Large intestine (tissue), 3 donors: ENCODE data around the gene TECPR2. TPM values are rescaled to one million over a fixed set of nuclear protein-coding genes. Genes with fewer than 3 reads are reported as not detected.

Experiments used
- DNase-seq, 2 donors: peaks; one replicate each; pipeline versions ENCODE4 v3.0.0 to v3.0.0-alpha.2; 2013
- H3K27ac ChIP-seq: one replicate; pipeline ENCODE4 v1.5.1; 2013; ENCODE audit warnings: low read length
- H3K27me3 ChIP-seq: 2 replicates; pipeline ENCODE4 v1.6.1; 2013; ENCODE audit warnings: low read length; ENCODE audit not compliant: control insufficient read depth, insufficient read depth
- H3K36me3 ChIP-seq: 2 replicates; pipeline ENCODE4 v1.6.1; 2013; ENCODE audit warnings: low read length; ENCODE audit not compliant: control insufficient read depth, insufficient read depth
- H3K4me1 ChIP-seq: one replicate; pipeline ENCODE4 v1.6.1; 2013; ENCODE audit warnings: low read length; ENCODE audit not compliant: control insufficient read depth, insufficient read depth
- H3K4me3 ChIP-seq: one replicate; pipeline ENCODE4 v1.5.1; 2013; ENCODE audit warnings: low read length
- H3K9me3 ChIP-seq: one replicate; pipeline ENCODE4 v1.6.1; 2013; ENCODE audit warnings: mild to moderate bottlenecking, low read depth, low read length, moderate library complexity; ENCODE audit not compliant: control insufficient read depth
- WGBS: methylation state at CpG from one replicate; pipeline ENCODE4 v1.1.5; 2013; ENCODE audit warnings: low lambda C conversion rate; ENCODE audit not compliant: insufficient coverage; 5-methylcytosine and 5-hydroxymethylcytosine counted together
- polyA plus RNA-seq: library from polyadenylated mRNA; unstranded; fragments of 120-200 nt; gene quantifications from one replicate; pipeline ENCODE4 v1.2.1, GENCODE V29; 2013

TECPR2 gene
- polyA plus RNA-seq, 1 donor: 10.6 TPM

DNA sequence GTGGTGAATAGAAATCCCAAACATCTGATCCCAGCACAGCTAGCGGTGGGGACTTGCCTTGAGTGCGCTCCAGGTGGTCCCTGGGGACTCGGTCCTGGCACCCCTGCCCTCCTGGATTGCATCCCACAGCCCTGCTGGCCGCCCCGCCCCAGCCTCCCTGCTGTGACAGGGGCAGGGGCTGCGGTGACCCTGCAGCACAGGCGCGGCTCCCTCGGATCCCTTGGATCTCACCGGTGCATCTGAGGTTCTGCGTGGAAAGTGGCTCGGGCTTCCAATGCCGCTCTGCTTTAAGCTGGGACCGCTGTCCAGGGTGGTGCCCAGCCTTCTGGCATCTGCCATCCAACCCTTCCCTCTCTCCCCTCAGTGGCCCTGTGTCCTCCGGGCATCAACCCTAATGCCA lies 130.8 kb downstream of the TECPR2 start:
- DNase-seq: no peak
- H3K36me3 ChIP-seq: peaks cover 17% of the 10 kb centered on the region
- no CpG with 5 or more reads among the region's 15 CpGs for WGBS

GRCh38 chr14:102495491-102496330 lies 133.0 kb downstream of the TECPR2 start:
- no peak for DNase-seq
- WGBS: no CpG with 5 or more reads among the region's 26 CpGs
- Histone ChIP-seq H3K4me1 (peaks cover 6% of the 10 kb centered on the region), H3K4me3 (no peak overlapping the region), H3K9me3 (peaks cover 3% of the 10 kb centered on the region), H3K36me3 (peaks cover 33% of the 10 kb centered on the region), H3K27me3 (no peaks in the 10 kb centered on the region), H3K27ac (no peak overlapping the region)

More for the DNA sequence above, 130.8 kb downstream of the TECPR2 start:
- H3K4me1 ChIP-seq: peaks cover 6% of the 10 kb centered on the region
- no peak overlapping the region for H3K27ac ChIP-seq
- H3K27me3 ChIP-seq: no peaks in the 10 kb centered on the region
- peaks cover 3% of the 10 kb centered on the region for H3K9me3 ChIP-seq
- H3K4me3 ChIP-seq: no peak overlapping the region

DNA sequence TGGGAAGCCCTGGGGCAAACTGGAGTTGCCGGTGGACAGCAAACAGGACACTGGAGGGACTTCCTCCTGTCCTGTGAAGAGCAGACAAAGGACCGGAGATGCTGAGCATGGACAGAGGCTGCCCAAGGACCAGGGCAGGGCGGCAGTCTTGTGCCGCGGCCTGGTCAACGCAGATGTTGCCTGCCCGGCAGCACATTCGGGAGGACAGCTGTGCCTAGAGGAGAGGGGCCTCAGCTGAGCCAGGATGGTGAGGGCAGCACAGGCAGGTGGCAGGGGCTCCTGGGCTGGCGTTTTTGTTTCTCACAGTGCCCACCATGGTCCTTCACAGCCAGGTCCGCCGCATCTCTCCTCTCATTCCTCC lies 133.6 kb downstream of the TECPR2 start:
- WGBS: no CpG with 5 or more reads among the region's 11 CpGs
- no peak for DNase-seq
- Histone ChIP-seq H3K27ac (no peak overlapping the region), H3K4me3 (no peak overlapping the region), H3K9me3 (peaks cover 3% of the 10 kb centered on the region), H3K27me3 (no peaks in the 10 kb centered on the region), H3K4me1 (peaks cover 6% of the 10 kb centered on the region), H3K36me3 (peaks cover 36% of the 10 kb centered on the region)

DNA sequence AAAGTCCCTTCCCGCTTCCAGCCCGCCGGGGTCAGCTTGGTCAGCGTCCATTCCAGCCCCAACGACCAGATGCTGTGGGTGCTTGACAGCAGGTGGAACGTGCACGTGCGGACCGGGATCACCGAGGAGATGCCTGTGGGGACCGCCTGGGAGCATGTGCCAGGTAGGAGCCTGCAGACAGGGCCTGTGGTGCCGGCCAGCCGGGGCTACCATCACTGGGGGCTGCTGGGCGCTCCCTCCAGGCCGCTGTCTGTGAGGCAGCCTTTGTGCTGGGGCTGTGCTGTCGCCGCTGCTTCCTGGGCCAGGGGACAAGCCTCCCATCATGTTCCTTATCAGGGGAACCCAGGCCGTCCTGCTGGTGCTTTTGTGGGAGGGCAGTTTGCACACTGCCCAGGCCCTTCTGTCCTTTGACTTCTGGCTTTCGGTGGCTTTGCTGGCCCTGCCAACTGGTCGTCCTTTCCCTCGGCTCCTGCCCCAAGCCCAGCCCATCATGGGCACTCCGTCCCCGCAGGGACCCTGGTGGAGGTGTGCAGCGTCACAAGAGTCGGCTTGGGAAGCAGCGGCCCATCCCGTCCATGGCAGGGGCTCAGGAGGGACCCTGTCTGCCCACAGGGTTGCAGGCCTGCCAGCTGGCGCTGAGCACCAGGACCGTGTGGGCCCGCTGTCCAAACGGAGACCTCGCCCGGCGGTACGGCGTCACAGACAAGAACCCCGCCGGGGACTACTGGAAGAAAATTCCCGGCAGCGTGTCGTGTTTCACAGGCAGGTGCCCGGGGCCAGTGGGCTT lies 134.4 kb downstream of the TECPR2 start:
- Histone ChIP-seq H3K4me1 (peaks cover 6% of the 10 kb centered on the region), H3K9me3 (peaks cover 3% of the 10 kb centered on the region), H3K4me3 (no peak overlapping the region), H3K27me3 (no peaks in the 10 kb centered on the region), H3K36me3 (peaks cover 36% of the 10 kb centered on the region), H3K27ac (no peak overlapping the region)
- DNase-seq: no peak
- WGBS: no CpG with 5 or more reads among the region's 42 CpGs

DNA sequence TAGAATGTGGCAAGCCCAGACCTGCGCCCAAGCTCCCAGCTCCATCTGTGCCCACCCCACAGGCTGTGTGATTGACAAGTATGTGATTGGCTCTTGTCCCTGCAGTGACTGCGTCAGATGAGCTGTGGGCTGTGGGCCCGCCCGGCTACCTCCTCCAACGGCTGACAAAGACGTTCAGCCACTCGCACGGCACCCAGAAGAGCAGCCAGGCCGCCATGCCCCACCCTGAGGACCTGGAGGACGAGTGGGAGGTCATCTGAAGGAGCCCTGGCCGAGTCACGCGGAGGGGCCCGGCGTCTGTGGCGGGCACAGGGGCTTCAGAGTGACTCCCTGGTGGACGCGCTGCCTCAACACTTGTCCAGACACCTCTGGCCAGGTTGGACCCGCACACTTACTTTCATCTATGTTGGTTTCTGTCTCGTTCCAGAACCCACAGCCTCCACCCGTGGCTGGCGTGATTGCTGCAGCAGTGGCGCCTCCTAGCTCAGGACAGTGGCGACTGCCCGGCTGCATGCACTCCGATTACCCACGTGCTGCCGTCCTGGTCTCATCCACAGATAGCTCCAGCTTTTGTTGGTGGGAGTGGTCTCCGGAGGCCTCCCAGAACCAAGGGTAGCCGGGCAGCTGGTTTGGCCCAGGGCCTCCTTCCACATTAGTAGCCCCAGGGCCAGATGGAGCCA lies 135.4 kb downstream of the TECPR2 start:
- WGBS: 100% methylated on average over 2 of the region's 30 CpGs
- H3K36me3 ChIP-seq: peaks cover 36% of the 10 kb centered on the region
- DNase-seq: peak in 1 of 2 donors; percentile 27

GRCh38 chr14:102498678-102499265 lies 136.0 kb downstream of the TECPR2 start:
- Histone ChIP-seq H3K36me3 (peaks cover 36% of the 10 kb centered on the region), H3K27ac (no peak overlapping the region)
- no CpG with 5 or more reads among the region's 21 CpGs for WGBS

More for the DNA sequence above, 135.4 kb downstream of the TECPR2 start:
- Histone ChIP-seq H3K4me3 (no peak overlapping the region), H3K27me3 (no peaks in the 10 kb centered on the region), H3K4me1 (peaks cover 6% of the 10 kb centered on the region), H3K9me3 (peaks cover 3% of the 10 kb centered on the region), H3K27ac (no peak overlapping the region)

DNA sequence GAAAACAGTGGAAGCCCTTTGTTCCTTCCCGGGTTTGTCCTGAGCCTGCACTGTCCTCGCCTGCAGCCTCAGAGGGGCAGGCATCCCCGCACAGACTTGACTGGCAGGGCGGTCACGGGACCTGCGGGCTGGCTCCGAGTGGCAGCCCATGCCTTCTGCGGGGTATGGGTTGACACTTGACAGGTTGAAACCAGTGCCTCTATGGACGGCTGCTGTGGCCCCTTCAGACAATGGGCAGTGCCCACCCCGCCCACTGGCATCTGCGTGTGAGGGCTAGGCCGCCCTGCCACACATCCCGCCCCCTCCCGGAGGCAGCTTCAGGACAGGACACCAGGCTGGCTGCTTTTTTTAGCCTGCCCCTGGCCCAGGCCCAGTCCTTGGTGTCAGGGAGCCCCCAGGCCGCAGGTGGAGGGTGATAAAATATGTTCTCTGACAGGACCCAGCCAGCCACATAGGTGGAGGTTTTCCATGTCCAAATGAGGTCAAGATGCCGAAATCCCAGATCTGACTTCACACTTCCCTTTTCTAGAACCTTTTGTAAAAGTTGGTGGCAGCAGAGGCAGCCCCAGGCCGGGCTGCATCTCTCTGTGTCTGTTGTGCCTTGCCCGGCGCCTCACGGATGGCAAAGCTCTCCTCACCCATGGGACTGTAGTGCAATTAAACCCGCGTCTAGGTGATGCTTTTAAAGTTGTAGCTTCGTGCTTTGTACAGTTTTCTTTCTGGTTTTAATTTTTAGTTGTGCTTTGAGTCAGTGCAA lies 136.8 kb downstream of the TECPR2 start:
- peaks cover 10% of the 10 kb centered on the region for H3K4me1 ChIP-seq
- no peak overlapping the region for H3K4me3 ChIP-seq
- no peaks in the 10 kb centered on the region for H3K27me3 ChIP-seq
- peaks cover 3% of the 10 kb centered on the region for H3K9me3 ChIP-seq
- 90% methylated on average over 2 of the region's 23 CpGs for WGBS
- no peak overlapping the region for H3K27ac ChIP-seq
- no peak for DNase-seq
- peaks cover 36% of the 10 kb centered on the region for H3K36me3 ChIP-seq

More at GRCh38 chr14:102498678-102499265, 136.0 kb downstream of the TECPR2 start:
- Histone ChIP-seq H3K4me1 (peaks cover 6% of the 10 kb centered on the region), H3K4me3 (no peak overlapping the region), H3K27me3 (no peaks in the 10 kb centered on the region), H3K9me3 (peaks cover 3% of the 10 kb centered on the region)
- DNase-seq: no peak

DNA sequence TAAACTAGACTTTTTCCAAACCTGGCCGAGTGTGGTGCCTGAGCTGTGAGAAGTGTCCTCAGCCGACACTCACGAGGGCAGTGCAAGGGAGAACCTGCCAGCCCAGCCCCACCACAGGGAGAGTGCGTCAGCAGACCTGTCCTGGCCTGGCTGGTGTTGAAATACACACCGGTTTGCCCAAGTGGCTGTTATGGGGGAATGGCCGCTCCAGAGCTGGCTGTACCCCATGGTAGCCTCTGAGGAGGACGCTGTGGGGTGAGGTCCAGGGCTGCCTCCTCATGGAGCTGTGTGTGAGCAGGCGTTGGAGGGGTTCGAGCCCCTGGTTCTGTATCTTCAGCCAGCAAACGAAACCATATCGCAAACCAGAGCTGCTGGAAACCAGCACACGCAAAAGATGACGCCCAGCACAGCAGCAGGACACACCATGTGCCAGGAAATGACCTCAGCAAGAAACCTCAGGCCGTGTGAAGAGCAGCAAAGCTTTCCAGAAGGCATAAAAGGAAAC lies 137.5 kb downstream of the TECPR2 start:
- DNase-seq: peak in 1 of 2 donors; percentile 18
- Histone ChIP-seq H3K9me3 (peaks cover 3% of the 10 kb centered on the region), H3K27ac (no peak overlapping the region), H3K36me3 (peaks cover 36% of the 10 kb centered on the region), H3K27me3 (no peaks in the 10 kb centered on the region), H3K4me3 (no peak overlapping the region), H3K4me1 (peaks cover 14% of the 10 kb centered on the region)
- no CpG with 5 or more reads among the region's 14 CpGs for WGBS

GRCh38 chr14:102500713-102501112 lies 138.0 kb downstream of the TECPR2 start:
- no peak overlapping the region for H3K4me3 ChIP-seq
- no peak overlapping the region for H3K27ac ChIP-seq
- H3K9me3 ChIP-seq: peaks cover 3% of the 10 kb centered on the region
- DNase-seq: no peak
- peaks cover 41% of the 10 kb centered on the region for H3K36me3 ChIP-seq
- peaks cover 14% of the 10 kb centered on the region for H3K4me1 ChIP-seq
- WGBS: no CpG with 5 or more reads among the region's 3 CpGs
- H3K27me3 ChIP-seq: no peaks in the 10 kb centered on the region
